GM23338 (cell line): ENCODE results near the gene SULT2B1. TPM values are rescaled to one million over a fixed set of nuclear protein-coding genes. Genes with fewer than 3 reads are reported as not detected.
A peak's percentile ranks its signal among the peaks of the same experiment; 100 is the strongest.

ENCODE experiments used
- ATAC-seq: fragments of 200-7000 bp; cut with Tn5 transposase; 3 replicates; pipeline ENCODE4 v1.9.1; 2020
- DNase-seq: peaks from one replicate; pipeline ENCODE4 v3.0.0-alpha.2; 2015; ENCODE audit warnings: low spot score
- H2AFZ ChIP-seq: fragments of 200-600 bp; sonication (generic); 2 replicates; pipeline ENCODE4 v1.8.0; 2016; ENCODE audit warnings: antibody characterized with exemption, mild to moderate bottlenecking, moderate library complexity
- H3F3A ChIP-seq: fragments of 200-600 bp; sonication (generic); replicated peaks from 2 replicates; pipeline ENCODE4 v1.8.0; 2017; ENCODE audit warnings: antibody characterized with exemption, mixed run types, low read depth
- H3K27ac ChIP-seq: fragments of 200-600 bp; sonication (generic); 2 replicates; pipeline ENCODE4 v1.6.1; 2016; ENCODE audit warnings: low read depth
- H3K27me3 ChIP-seq: fragments of 200-600 bp; sonication (generic); 2 replicates; pipeline ENCODE4 v1.8.0; 2016; ENCODE audit warnings: mild to moderate bottlenecking, mixed run types, moderate library complexity; ENCODE audit not compliant: insufficient read depth
- H3K36me3 ChIP-seq: fragments of 200-600 bp; sonication (generic); 2 replicates; pipeline ENCODE4 v1.8.0; 2016; ENCODE audit warnings: mild to moderate bottlenecking; ENCODE audit not compliant: insufficient read depth
- H3K4me1 ChIP-seq: fragments of 200-600 bp; sonication (generic); 2 replicates; pipeline ENCODE4 v1.8.0; 2016; ENCODE audit warnings: mild to moderate bottlenecking, moderate library complexity; ENCODE audit not compliant: insufficient read depth
- H3K4me2 ChIP-seq: fragments of 200-600 bp; sonication (generic); 2 replicates; pipeline ENCODE4 v1.7.1; 2017; ENCODE audit warnings: mixed run types
- H3K4me3 ChIP-seq: fragments of 200-600 bp; sonication (generic); 2 replicates; pipeline ENCODE4 v1.6.1; 2016; ENCODE audit warnings: mixed run types
- H3K79me2 ChIP-seq: fragments of 200-600 bp; sonication (generic); replicated peaks from 2 replicates; pipeline ENCODE4 v1.8.0; 2017; ENCODE audit warnings: mild to moderate bottlenecking; ENCODE audit not compliant: insufficient read depth
- H3K9me2 ChIP-seq: fragments of 200-600 bp; sonication (generic); 2 replicates; pipeline ENCODE4 v1.8.0; 2017; ENCODE audit not compliant: insufficient read depth
- H4K20me1 ChIP-seq: fragments of 200-600 bp; sonication (generic); replicated peaks from 2 replicates; pipeline ENCODE4 v1.8.0; 2017; ENCODE audit warnings: mild to moderate bottlenecking; ENCODE audit not compliant: insufficient read depth
- H3K27ac Mint-ChIP-seq: 2 replicates; pipeline ENCODE4 v1.8.0; 2020; ENCODE audit warnings: inconsistent platforms, mild to moderate bottlenecking, moderate library complexity, mixed read lengths
- H3K27me3 Mint-ChIP-seq: 3 replicates; pipeline ENCODE4 v1.8.0; 2022; ENCODE audit warnings: low read depth, mild to moderate bottlenecking, moderate library complexity, mixed read lengths, inconsistent platforms; ENCODE audit not compliant: insufficient read depth, poor library complexity
- H3K36me3 Mint-ChIP-seq: 3 replicates; pipeline ENCODE4 v1.8.0; 2021; ENCODE audit warnings: low read depth, mild to moderate bottlenecking, inconsistent platforms, moderate library complexity, mixed read lengths
- H3K4me1 Mint-ChIP-seq: 3 replicates; pipeline ENCODE4 v1.8.0; 2020; ENCODE audit warnings: mild to moderate bottlenecking, inconsistent platforms, mixed read lengths
- H3K4me3 Mint-ChIP-seq: 3 replicates; pipeline ENCODE4 v1.8.0; 2021; ENCODE audit warnings: moderate library complexity, mild to moderate bottlenecking, inconsistent platforms, mixed read lengths
- H3K9me3 Mint-ChIP-seq: 3 replicates; pipeline ENCODE4 v1.8.0; 2020; ENCODE audit warnings: moderate library complexity, mild to moderate bottlenecking, inconsistent platforms, mixed read lengths
- CREB1 ChIP-seq: fragments of 250-450 bp; sonication (Bioruptor Pico); IDR thresholded peaks from 2 replicates; pipeline ENCODE4 v1.5.0; 2020; ENCODE audit warnings: low read depth, mild to moderate bottlenecking, moderate library complexity
- EZH2 ChIP-seq: fragments of 200-600 bp; sonication (generic); IDR thresholded peaks from one replicate; pipeline ENCODE4 v1.8.0; 2017; ENCODE audit warnings: antibody characterized with exemption, mild to moderate bottlenecking, low read depth; ENCODE audit not compliant: unreplicated experiment
- EZH2phosphoT487 ChIP-seq: fragments of 200-600 bp; sonication (generic); IDR thresholded peaks from one replicate; pipeline ENCODE4 v1.8.1; 2018; ENCODE audit warnings: antibody characterized with exemption; ENCODE audit not compliant: unreplicated experiment
- NANOG ChIP-seq: IDR thresholded peaks from 2 replicates; pipeline ENCODE4 v1.6.1; 2016; ENCODE audit warnings: antibody characterized with exemption, borderline replicate concordance
- POLR2AphosphoS5 ChIP-seq: IDR thresholded peaks from 2 replicates; pipeline ENCODE4 v1.6.1; 2016; ENCODE audit warnings: antibody characterized with exemption, low read depth
- STAT1 ChIP-seq: IDR thresholded peaks from one replicate; pipeline ENCODE4 v1.6.1; 2016; ENCODE audit warnings: antibody characterized with exemption; ENCODE audit not compliant: unreplicated experiment
- ZNF331 ChIP-seq: fragments of 250-450 bp; sonication (Bioruptor Pico); IDR thresholded peaks from 2 replicates; pipeline ENCODE4 v1.5.0; 2020; ENCODE audit warnings: low read depth, mild to moderate bottlenecking, moderate library complexity
- polyA plus RNA-seq: library from polyadenylated mRNA; unstranded; fragments of >200 nt; fragmentation: Nextera tagmentation; extraction: Ambion mirVana; gene quantifications from 2 replicates; pipeline ENCODE4 v1.2.1, GENCODE V29; 2016
- total RNA-seq: library from RNA; depleted of rRNA; stranded (reverse); fragments of >200 nt; shearing (Covaris generic); gene quantifications from 2 replicates; pipeline ENCODE4 v1.2.3, GENCODE V29; 2014
- TF ChIP-seq, protein P1 (sequence below): IDR thresholded peaks from 2 replicates; pipeline ENCODE4 v1.6.1; 2016; ENCODE audit warnings: antibody characterized with exemption
- TF ChIP-seq, protein P2 (sequence below): IDR thresholded peaks from one replicate; pipeline ENCODE4 v1.6.1; 2018; ENCODE audit warnings: antibody characterized with exemption; ENCODE audit not compliant: unreplicated experiment
- TF ChIP-seq, protein P3 (sequence below), 2 experiments: fragments of 200-600 bp in 1 of 2; sonication (generic) in 1 of 2; conservative IDR thresholded peaks; 2 replicates each; pipeline versions ENCODE4 v1.5.1 to v1.6.1; 2016 to 2017; ENCODE audit warnings: antibody characterized with exemption in 2 of 2, low read depth in 2 of 2, mild to moderate bottlenecking in 2 of 2, moderate library complexity in 1 of 2

SULT2B1 gene
- total and polyA plus RNA-seq, 2 experiments from 2014 or later: 1.3 to 2.5 TPM

DNA sequence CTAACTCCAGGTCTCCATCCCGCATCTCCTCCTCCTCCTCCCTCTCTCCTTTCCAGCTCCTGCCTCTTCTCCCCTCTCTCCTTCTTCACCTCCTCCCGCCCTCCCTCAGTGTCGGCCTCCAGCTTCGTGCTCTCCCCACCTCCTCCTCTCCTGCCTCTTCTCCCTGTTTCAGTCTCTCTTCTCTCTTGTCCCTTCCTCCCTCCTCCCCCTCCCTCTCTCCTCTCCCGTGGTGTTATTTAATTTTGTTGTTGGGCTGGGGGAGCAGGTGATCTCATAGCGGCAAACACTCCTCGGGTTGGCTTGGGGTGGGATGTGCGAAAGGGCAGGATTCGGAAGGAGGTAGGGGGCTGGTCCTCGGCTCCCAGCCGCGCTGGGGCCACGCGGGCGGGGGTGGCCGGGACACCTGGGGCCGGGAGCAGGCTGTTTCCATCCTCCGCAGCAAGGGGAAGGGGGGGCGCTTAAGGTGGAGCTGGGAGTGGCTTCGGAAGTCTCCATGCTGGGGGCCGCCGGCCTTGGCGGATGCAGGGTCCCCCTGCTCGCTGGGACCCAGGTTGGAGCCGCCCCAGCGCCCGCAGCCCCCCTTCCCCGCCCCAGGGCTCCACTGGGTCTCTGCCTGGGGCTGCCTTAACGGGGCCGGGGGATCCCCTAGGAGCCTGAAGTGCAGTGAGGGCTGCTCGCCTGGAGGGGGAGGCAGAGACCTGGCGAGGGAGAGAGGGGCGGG lies 94.2 kb downstream of the SULT2B1 start, which contains the start of gene CA11 (continued):
- TF ChIP-seq CREB1 (CRISPR knock-in tag): peak; percentile 23; the same call in 1 of the 2 replicates
- TF ChIP-seq, protein P1, sequence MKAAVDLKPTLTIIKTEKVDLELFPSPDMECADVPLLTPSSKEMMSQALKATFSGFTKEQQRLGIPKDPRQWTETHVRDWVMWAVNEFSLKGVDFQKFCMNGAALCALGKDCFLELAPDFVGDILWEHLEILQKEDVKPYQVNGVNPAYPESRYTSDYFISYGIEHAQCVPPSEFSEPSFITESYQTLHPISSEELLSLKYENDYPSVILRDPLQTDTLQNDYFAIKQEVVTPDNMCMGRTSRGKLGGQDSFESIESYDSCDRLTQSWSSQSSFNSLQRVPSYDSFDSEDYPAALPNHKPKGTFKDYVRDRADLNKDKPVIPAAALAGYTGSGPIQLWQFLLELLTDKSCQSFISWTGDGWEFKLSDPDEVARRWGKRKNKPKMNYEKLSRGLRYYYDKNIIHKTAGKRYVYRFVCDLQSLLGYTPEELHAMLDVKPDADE: no peak
- TF ChIP-seq, protein P2, sequence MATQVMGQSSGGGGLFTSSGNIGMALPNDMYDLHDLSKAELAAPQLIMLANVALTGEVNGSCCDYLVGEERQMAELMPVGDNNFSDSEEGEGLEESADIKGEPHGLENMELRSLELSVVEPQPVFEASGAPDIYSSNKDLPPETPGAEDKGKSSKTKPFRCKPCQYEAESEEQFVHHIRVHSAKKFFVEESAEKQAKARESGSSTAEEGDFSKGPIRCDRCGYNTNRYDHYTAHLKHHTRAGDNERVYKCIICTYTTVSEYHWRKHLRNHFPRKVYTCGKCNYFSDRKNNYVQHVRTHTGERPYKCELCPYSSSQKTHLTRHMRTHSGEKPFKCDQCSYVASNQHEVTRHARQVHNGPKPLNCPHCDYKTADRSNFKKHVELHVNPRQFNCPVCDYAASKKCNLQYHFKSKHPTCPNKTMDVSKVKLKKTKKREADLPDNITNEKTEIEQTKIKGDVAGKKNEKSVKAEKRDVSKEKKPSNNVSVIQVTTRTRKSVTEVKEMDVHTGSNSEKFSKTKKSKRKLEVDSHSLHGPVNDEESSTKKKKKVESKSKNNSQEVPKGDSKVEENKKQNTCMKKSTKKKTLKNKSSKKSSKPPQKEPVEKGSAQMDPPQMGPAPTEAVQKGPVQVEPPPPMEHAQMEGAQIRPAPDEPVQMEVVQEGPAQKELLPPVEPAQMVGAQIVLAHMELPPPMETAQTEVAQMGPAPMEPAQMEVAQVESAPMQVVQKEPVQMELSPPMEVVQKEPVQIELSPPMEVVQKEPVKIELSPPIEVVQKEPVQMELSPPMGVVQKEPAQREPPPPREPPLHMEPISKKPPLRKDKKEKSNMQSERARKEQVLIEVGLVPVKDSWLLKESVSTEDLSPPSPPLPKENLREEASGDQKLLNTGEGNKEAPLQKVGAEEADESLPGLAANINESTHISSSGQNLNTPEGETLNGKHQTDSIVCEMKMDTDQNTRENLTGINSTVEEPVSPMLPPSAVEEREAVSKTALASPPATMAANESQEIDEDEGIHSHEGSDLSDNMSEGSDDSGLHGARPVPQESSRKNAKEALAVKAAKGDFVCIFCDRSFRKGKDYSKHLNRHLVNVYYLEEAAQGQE: no peak
- no peak for TF ChIP-seq NANOG

DNA sequence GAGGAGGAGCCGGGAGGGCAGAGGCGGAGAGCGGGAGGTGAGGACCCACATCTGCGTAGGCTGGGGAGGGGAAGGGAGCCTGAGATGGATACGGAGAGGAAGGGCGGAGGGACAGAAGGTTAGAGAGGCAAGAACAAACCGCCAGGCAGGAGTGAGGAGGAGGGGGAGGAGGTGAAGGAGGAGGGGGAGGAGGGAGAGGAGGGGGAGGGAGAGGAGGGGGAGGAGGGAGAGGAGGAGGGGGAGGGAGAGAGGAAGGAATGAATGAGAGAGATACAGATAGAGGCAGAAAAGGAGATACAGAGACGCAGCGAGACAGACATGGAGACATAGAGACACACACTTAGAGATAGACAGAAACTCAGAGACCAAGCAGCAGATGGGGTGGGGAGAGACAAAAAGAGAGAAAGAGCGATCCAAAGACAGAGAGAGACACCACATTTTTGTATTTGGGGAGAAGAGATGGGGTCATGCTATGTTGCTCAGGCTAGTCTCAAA lies 94.8 kb downstream of the SULT2B1 start:
- H3K27me3 Mint-ChIP-seq: peaks cover 16% of the 10 kb centered on the region
- peak; percentile 99 for DNase-seq

DNA sequence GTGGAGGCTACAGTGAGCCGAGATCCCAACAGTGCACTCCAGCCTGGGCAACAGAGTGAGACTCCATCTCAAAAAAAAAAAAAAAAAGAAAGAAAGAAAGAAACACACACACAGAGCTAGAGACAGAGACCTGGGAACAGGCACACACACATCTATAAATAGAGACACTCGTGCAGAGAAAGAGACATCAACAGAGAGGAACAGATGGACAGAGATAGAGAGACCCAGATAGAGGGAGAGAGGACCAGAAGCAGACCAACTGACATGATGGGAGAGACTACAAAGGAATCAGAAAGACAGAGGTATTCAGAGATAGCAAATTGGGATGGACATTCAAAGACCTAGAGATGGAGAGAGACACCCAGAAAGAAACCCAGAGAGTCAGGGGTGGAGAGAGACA lies 96.2 kb downstream of the SULT2B1 start:
- Mint-ChIP-seq H3K27ac (no peak overlapping the region), H3K4me1 (peaks cover 14% of the 10 kb centered on the region), H3K9me3 (peaks cover 3% of the 10 kb centered on the region; the same call in 1 of the 3 replicates), H3K27me3 (peaks cover 18% of the 10 kb centered on the region), H3K36me3 (peaks cover 4% of the 10 kb centered on the region; the same call in 2 of the 3 replicates), H3K4me3 (no peak overlapping the region)
- Histone ChIP-seq H3K4me1 (peaks cover 5% of the 10 kb centered on the region; the same call in 1 of the 2 replicates), H3F3A (0 out of 2 replicates have a peak, but pooled peaks cover 11% of the 10 kb centered on the region), H3K36me3 (no peaks in the 10 kb centered on the region), H3K27me3 (no peaks in the 10 kb centered on the region), H3K9me2 (no peaks in the 10 kb centered on the region), H3K4me3 (no peak overlapping the region), H4K20me1 (no peaks in the 10 kb centered on the region), H2AFZ (no peak overlapping the region), H3K79me2 (no peaks in the 10 kb centered on the region), H3K4me2 (no peak overlapping the region), H3K27ac (no peak overlapping the region)
- no peak for DNase-seq
- ATAC-seq: no peak
- TF ChIP-seq EZH2phosphoT487: no peak
- TF ChIP-seq, protein P3, sequence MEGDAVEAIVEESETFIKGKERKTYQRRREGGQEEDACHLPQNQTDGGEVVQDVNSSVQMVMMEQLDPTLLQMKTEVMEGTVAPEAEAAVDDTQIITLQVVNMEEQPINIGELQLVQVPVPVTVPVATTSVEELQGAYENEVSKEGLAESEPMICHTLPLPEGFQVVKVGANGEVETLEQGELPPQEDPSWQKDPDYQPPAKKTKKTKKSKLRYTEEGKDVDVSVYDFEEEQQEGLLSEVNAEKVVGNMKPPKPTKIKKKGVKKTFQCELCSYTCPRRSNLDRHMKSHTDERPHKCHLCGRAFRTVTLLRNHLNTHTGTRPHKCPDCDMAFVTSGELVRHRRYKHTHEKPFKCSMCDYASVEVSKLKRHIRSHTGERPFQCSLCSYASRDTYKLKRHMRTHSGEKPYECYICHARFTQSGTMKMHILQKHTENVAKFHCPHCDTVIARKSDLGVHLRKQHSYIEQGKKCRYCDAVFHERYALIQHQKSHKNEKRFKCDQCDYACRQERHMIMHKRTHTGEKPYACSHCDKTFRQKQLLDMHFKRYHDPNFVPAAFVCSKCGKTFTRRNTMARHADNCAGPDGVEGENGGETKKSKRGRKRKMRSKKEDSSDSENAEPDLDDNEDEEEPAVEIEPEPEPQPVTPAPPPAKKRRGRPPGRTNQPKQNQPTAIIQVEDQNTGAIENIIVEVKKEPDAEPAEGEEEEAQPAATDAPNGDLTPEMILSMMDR (conservative IDR thresholded peaks at IDR 0.05; ENCODE audit: low read depth in 2 of 2): no peak
- no peak for TF ChIP-seq EZH2
- TF ChIP-seq NANOG: no peak
- no peak for TF ChIP-seq STAT1
- TF ChIP-seq ZNF331 (CRISPR knock-in tag): no peak
- no peak for TF ChIP-seq POLR2AphosphoS5
- TF ChIP-seq, protein P2: no peak

More for the DNA sequence above, 94.8 kb downstream of the SULT2B1 start:
- no peaks in the 10 kb centered on the region for H3K27me3 ChIP-seq
- H3K79me2 ChIP-seq: no peaks in the 10 kb centered on the region
- no peaks in the 10 kb centered on the region for H3K36me3 ChIP-seq
- peak; percentile 63 for TF ChIP-seq CREB1 (CRISPR knock-in tag)
- no peak for TF ChIP-seq EZH2phosphoT487
- no peak for TF ChIP-seq POLR2AphosphoS5
- Mint-ChIP-seq H3K27ac (no peak overlapping the region), H3K4me3 (peak overlapping the region; percentile 63), H3K36me3 (peaks cover 11% of the 10 kb centered on the region), H3K4me1 (peaks cover 10% of the 10 kb centered on the region), H3K9me3 (peaks cover 3% of the 10 kb centered on the region; the same call in 1 of the 3 replicates)
- H2AFZ ChIP-seq: no peak overlapping the region
- H4K20me1 ChIP-seq: no peaks in the 10 kb centered on the region
- H3K4me2 ChIP-seq: peak overlapping the region; percentile 64
- H3K9me2 ChIP-seq: no peaks in the 10 kb centered on the region
- 0 out of 2 replicates have a peak, but pooled peaks cover 13% of the 10 kb centered on the region for H3F3A ChIP-seq
- no peak overlapping the region for H3K27ac ChIP-seq
- no peak for ATAC-seq
- H3K4me3 ChIP-seq: peak overlapping the region; percentile 75; the same call in 1 of the 2 replicates
- H3K4me1 ChIP-seq: peaks cover 5% of the 10 kb centered on the region; the same call in 1 of the 2 replicates
